Neuronal stem cell (in vitro differentiated cells): ENCODE results near the gene SNX13.

Experiments used
- DNase-seq: peaks from one replicate; pipeline ENCODE4 v3.0.0-alpha.2; 2013; ENCODE audit warnings: low spot score
- H2AFZ ChIP-seq: one replicate; pipeline ENCODE4 v1.6.1; 2013; ENCODE audit warnings: mild to moderate bottlenecking, low read length, inconsistent platforms
- H2AK5ac ChIP-seq: 2 replicates; pipeline ENCODE4 v1.6.1; 2013; ENCODE audit warnings: low read depth, mild to moderate bottlenecking, inconsistent platforms, low read length, moderate library complexity, mixed read lengths
- H2BK120ac ChIP-seq: 2 replicates; pipeline ENCODE4 v1.6.1; 2013; ENCODE audit warnings: low read depth, mild to moderate bottlenecking, inconsistent platforms, low read length, moderate library complexity, mixed read lengths
- H2BK12ac ChIP-seq: one replicate; pipeline ENCODE4 v1.6.1; 2013; ENCODE audit warnings: low read length, inconsistent platforms
- H2BK15ac ChIP-seq: 2 replicates; pipeline ENCODE4 v1.6.1; 2013; ENCODE audit warnings: mild to moderate bottlenecking, low read length, inconsistent platforms, mixed read lengths
- H2BK5ac ChIP-seq: one replicate; pipeline ENCODE4 v1.6.1; 2013; ENCODE audit warnings: inconsistent platforms, mild to moderate bottlenecking, low read length, moderate library complexity
- H3K14ac ChIP-seq: one replicate; pipeline ENCODE4 v1.6.1; 2013; ENCODE audit warnings: low read length, inconsistent platforms
- H3K18ac ChIP-seq: 2 replicates; pipeline ENCODE4 v1.6.1; 2013; ENCODE audit warnings: low read length, inconsistent platforms
- H3K23ac ChIP-seq: 2 replicates; pipeline ENCODE4 v1.6.1; 2013; ENCODE audit warnings: low read depth, mild to moderate bottlenecking, mixed read lengths, low read length, inconsistent platforms; ENCODE audit not compliant: poor library complexity
- H3K27ac ChIP-seq: replicated peaks from 3 replicates; pipeline ENCODE4 v1.5.1; 2013; ENCODE audit warnings: low read length, inconsistent platforms
- H3K27me3 ChIP-seq, 3 experiments: 2 replicates each; pipeline ENCODE4 v1.6.1; 2013; ENCODE audit warnings: low read length in 3 of 3, mild to moderate bottlenecking in 2 of 3, inconsistent platforms in 1 of 3, low read depth in 1 of 3, mixed read lengths in 1 of 3, moderate library complexity in 1 of 3; ENCODE audit not compliant: control insufficient read depth in 3 of 3, insufficient read depth in 3 of 3
- H3K36me3 ChIP-seq, 2 donors: replicated peaks in 1 of 2; 2 replicates each; pipeline ENCODE4 v1.6.1; 2013; ENCODE audit warnings: low read length in 2 of 2; ENCODE audit not compliant: control insufficient read depth in 2 of 2, insufficient read depth in 2 of 2
- H3K4ac ChIP-seq: 2 replicates; pipeline ENCODE4 v1.6.1; 2013; ENCODE audit warnings: inconsistent platforms, mild to moderate bottlenecking, low read length, moderate library complexity
- H3K4me1 ChIP-seq, 2 donors: 1 replicate in 1 of 2; 2 replicates in 1 of 2; pipeline ENCODE4 v1.6.1; 2013; ENCODE audit warnings: low read length in 2 of 2, low read depth in 1 of 2; ENCODE audit not compliant: control insufficient read depth in 2 of 2, insufficient read depth in 1 of 2
- H3K4me2 ChIP-seq: one replicate; pipeline ENCODE4 v1.6.1; 2013; ENCODE audit warnings: mild to moderate bottlenecking, low read length, inconsistent platforms; ENCODE audit not compliant: insufficient read depth, poor library complexity, severe bottlenecking
- H3K4me3 ChIP-seq, 2 donors: 2 replicates each; pipeline ENCODE4 v1.5.1; 2013; ENCODE audit warnings: low read length in 2 of 2, mild to moderate bottlenecking in 2 of 2, inconsistent platforms in 1 of 2, moderate library complexity in 1 of 2
- H3K79me1 ChIP-seq: one replicate; pipeline ENCODE4 v1.6.1; 2013; ENCODE audit warnings: low read depth, mild to moderate bottlenecking, inconsistent platforms, low read length, moderate library complexity
- H3K9ac ChIP-seq: one replicate; pipeline ENCODE4 v1.6.1; 2013; ENCODE audit warnings: mild to moderate bottlenecking, low read depth, low read length, inconsistent platforms; ENCODE audit not compliant: poor library complexity
- H3K9me3 ChIP-seq, 2 donors: replicated peaks in 1 of 2; 2 replicates each; pipeline versions ENCODE3 to v1.6.1; 2013; ENCODE audit warnings: low read length in 2 of 2, mild to moderate bottlenecking in 2 of 2, inconsistent platforms in 1 of 2, low read depth in 1 of 2, mixed read lengths in 1 of 2, moderate library complexity in 1 of 2; ENCODE audit not compliant: control insufficient read depth in 2 of 2, insufficient read depth in 1 of 2
- H4K8ac ChIP-seq: one replicate; pipeline ENCODE4 v1.6.1; 2013; ENCODE audit warnings: low read depth, mild to moderate bottlenecking, inconsistent platforms, low read length, moderate library complexity
- H4K91ac ChIP-seq: one replicate; pipeline ENCODE4 v1.6.1; 2013; ENCODE audit warnings: low read length, low read depth, mild to moderate bottlenecking, inconsistent platforms; ENCODE audit not compliant: poor library complexity
- WGBS, 2 donors: extraction: QIAGEN DNeasy Blood & Tissue Kit; methylation state at CpG; one replicate each; pipeline ENCODE4 v1.1.7; 2013; ENCODE audit warnings: missing lambda C conversion rate in 2 of 2, mixed read lengths in 1 of 2; ENCODE audit not compliant: insufficient read length in 2 of 2, insufficient replicate concordance in 1 of 2; ENCODE audit errors: extremely low coverage in 2 of 2; 5-methylcytosine and 5-hydroxymethylcytosine counted together

SNX13 gene

DNA sequence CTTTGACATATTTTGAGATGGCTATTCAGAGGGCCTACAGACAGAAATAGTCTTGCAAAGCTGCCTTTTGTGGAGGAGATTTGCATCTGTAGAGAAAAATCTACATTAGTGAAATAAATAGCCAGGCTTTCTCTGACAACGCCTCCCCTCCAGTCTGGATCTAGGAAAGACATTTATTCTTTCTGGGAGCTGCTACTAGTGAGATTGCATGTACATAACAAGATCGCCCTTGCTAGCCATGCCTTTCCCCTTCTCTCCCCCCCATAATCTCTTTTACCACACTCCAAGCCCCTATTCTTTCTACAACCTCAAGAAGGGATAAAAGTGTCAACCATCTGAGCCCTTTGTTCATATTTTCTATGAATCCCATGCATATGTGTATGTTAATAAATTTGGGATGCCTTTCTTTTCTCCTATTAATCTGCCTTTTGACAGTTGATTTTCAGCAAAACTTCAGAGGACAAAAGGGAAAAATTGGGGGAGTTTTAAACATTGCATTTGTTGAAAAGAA is 194.2 kb downstream of the SNX13 start:
- H2BK15ac ChIP-seq = no peak overlapping the region
- no peak overlapping the region for H3K27ac ChIP-seq
- H3K18ac ChIP-seq = no peak overlapping the region
- no peak overlapping the region for H3K4me3 ChIP-seq
- no peaks in the 10 kb centered on the region for H3K9me3 ChIP-seq
- no peak overlapping the region for H3K23ac ChIP-seq
- no peak overlapping the region for H4K8ac ChIP-seq
- no peak overlapping the region for H2AK5ac ChIP-seq
- no peak overlapping the region for H3K9ac ChIP-seq
- H3K14ac ChIP-seq = no peak overlapping the region
- no peaks in the 10 kb centered on the region for H3K27me3 ChIP-seq
- H3K36me3 ChIP-seq = no peaks in the 10 kb centered on the region
- no peaks in the 10 kb centered on the region for H3K79me1 ChIP-seq
- H4K91ac ChIP-seq = no peak overlapping the region
- H2BK12ac ChIP-seq = no peak overlapping the region
- no peak for DNase-seq
- no CpG with 5 or more reads among the region's 2 CpGs for WGBS, 2 donors
- no peak overlapping the region for H3K4me2 ChIP-seq
- no peaks in the 10 kb centered on the region for H3K4me1 ChIP-seq
- H2BK5ac ChIP-seq = no peak overlapping the region
- H2AFZ ChIP-seq = no peak overlapping the region
- no peak overlapping the region for H3K4ac ChIP-seq
- H2BK120ac ChIP-seq = no peak overlapping the region

- Histone ChIP-seq H2BK12ac (no peak overlapping the region), H2BK5ac (no peak overlapping the region), H3K36me3 (no peaks in the 10 kb centered on the region), H2AFZ (no peak overlapping the region), H3K4me2 (no peak overlapping the region), H3K4me3 (no peak overlapping the region), H3K27ac (no peak overlapping the region), H3K14ac (no peak overlapping the region), H2AK5ac (no peak overlapping the region), H3K4me1 (no peaks in the 10 kb centered on the region), H3K18ac (no peak overlapping the region), H4K8ac (no peak overlapping the region), H3K9ac (no peak overlapping the region), H3K9me3 (no peaks in the 10 kb centered on the region), H3K23ac (no peak overlapping the region), H3K27me3 (no peaks in the 10 kb centered on the region), H2BK120ac (no peak overlapping the region), H3K79me1 (no peaks in the 10 kb centered on the region), H2BK15ac (no peak overlapping the region), H3K4ac (no peak overlapping the region), H4K91ac (no peak overlapping the region)
- DNase-seq = no peak
Observed at GRCh38 chr7:17745610-17746009, 194.7 kb downstream of the SNX13 start.

DNA sequence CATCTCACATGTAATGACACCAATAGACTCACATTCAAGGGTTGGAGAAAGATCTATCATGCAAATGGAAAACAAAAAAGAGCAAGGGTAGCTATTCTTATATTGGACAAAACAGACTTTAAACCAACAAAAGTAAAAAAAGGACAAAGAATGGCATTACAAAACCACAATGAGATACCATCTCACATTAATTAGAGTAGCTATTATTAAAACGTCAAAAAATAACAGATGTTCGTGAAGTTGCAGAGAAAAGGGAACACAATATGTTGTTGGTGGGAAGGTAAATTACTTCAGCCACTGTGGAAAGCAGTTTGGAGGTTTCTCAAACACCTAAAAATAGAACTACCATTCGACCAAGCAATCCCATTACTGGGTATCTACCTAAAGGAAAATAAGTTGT is 197.0 kb downstream of the SNX13 start:
- Histone ChIP-seq H3K9me3 (no peaks in the 10 kb centered on the region), H3K36me3 (no peaks in the 10 kb centered on the region), H3K9ac (no peak overlapping the region), H3K4me2 (no peak overlapping the region), H4K91ac (no peak overlapping the region), H4K8ac (no peak overlapping the region), H3K4ac (no peak overlapping the region), H3K14ac (no peak overlapping the region), H2BK12ac (no peak overlapping the region), H3K27me3 (no peaks in the 10 kb centered on the region), H3K27ac (no peak overlapping the region), H3K23ac (no peak overlapping the region), H3K18ac (no peak overlapping the region), H3K4me1 (no peaks in the 10 kb centered on the region), H2BK5ac (no peak overlapping the region), H2AK5ac (no peak overlapping the region), H2BK15ac (no peak overlapping the region), H3K79me1 (no peaks in the 10 kb centered on the region), H2AFZ (no peak overlapping the region), H2BK120ac (no peak overlapping the region), H3K4me3 (no peak overlapping the region)
- WGBS, 2 donors = no CpG with 5 or more reads among the region's 3 CpGs
- no peak for DNase-seq

- Histone ChIP-seq H3K4ac (no peak overlapping the region), H3K4me3 (no peak overlapping the region), H3K27me3 (no peaks in the 10 kb centered on the region), H3K27ac (no peak overlapping the region), H3K4me1 (no peaks in the 10 kb centered on the region), H2AFZ (no peak overlapping the region), H2BK15ac (no peak overlapping the region), H2BK120ac (peak overlapping the region; percentile 52), H2BK12ac (no peak overlapping the region), H3K18ac (peak overlapping the region; percentile 76), H4K91ac (peak overlapping the region; percentile 64), H4K8ac (peak overlapping the region; percentile 48), H3K79me1 (no peaks in the 10 kb centered on the region), H2AK5ac (peak overlapping the region; percentile 68), H3K14ac (peak overlapping the region; percentile 21), H3K4me2 (no peak overlapping the region), H2BK5ac (peak overlapping the region; percentile 24), H3K9ac (no peak overlapping the region), H3K36me3 (no peaks in the 10 kb centered on the region), H3K23ac (peak overlapping the region; percentile 31), H3K9me3 (no peaks in the 10 kb centered on the region)
- WGBS, 2 donors = no CpG with 5 or more reads among the region's 2 CpGs
- no peak for DNase-seq
Observed at GRCh38 chr7:17741426-17741825, 198.9 kb downstream of the SNX13 start.
